ENCODE measurements around the gene RENBP.

The RENBP gene

GRCh38 chrX:153906126-153906917 is 38.1 kb downstream of the RENBP start:
- no peak overlapping the region for H3K18ac ChIP-seq (ENCODE audit: low read length)
- H3K4ac ChIP-seq (ENCODE audit: low read length), result no peak overlapping the region
- H3K23ac ChIP-seq (ENCODE audit: low read depth, low read length, poor library complexity), result no peak overlapping the region
- H3K9ac ChIP-seq (ENCODE audit: low read depth, low read length, poor library complexity), result no peak overlapping the region
- H3K4me1 ChIP-seq (ENCODE audit: control insufficient read depth in 2 of 2, insufficient read depth in 1 of 2, low read depth in 1 of 2, low read length in 2 of 2), result peaks cover 5 to 9% of the 10 kb centered on the region in 2 donors
- H3K27me3 ChIP-seq (ENCODE audit: control insufficient read depth in 3 of 3, insufficient read depth in 3 of 3, low read depth in 1 of 3, low read length in 3 of 3), result peaks cover 0 to 40% (median 0%) of the 10 kb centered on the region in 3 experiments
- H3K27ac ChIP-seq (replicated peaks; ENCODE audit: low read length), result no peak overlapping the region
- H2BK5ac ChIP-seq (ENCODE audit: low read length), result no peak overlapping the region
- H4K91ac ChIP-seq (ENCODE audit: low read depth, low read length, poor library complexity), result no peak overlapping the region
- DNase-seq (ENCODE audit: low spot score), result no peak
- H2AFZ ChIP-seq (ENCODE audit: low read length), result no peak overlapping the region
- H2BK12ac ChIP-seq (ENCODE audit: low read length), result no peak overlapping the region
- H2BK15ac ChIP-seq (ENCODE audit: low read length), result no peak overlapping the region
- H4K8ac ChIP-seq (ENCODE audit: low read depth, low read length), result no peak overlapping the region
- no peaks in the 10 kb centered on the region for H3K36me3 ChIP-seq (replicated peaks in 1 of 2; ENCODE audit: control insufficient read depth in 2 of 2, insufficient read depth in 2 of 2, low read length in 2 of 2)
- H3K4me3 ChIP-seq (ENCODE audit: low read length in 2 of 2), result no peak overlapping the region
- peak overlapping the region; percentile 37 for H2AK5ac ChIP-seq (ENCODE audit: low read depth, low read length)
- no peak overlapping the region for H2BK120ac ChIP-seq (ENCODE audit: low read depth, low read length)
- H3K4me2 ChIP-seq (ENCODE audit: insufficient read depth, low read length, poor library complexity, severe bottlenecking), result no peak overlapping the region
- no CpG with 5 or more reads among the region's 27 CpGs for WGBS, 2 donors (ENCODE audit: extremely low coverage in 2 of 2, insufficient read length in 2 of 2, insufficient replicate concordance in 1 of 2)
- no peaks in the 10 kb centered on the region for H3K79me1 ChIP-seq (ENCODE audit: low read depth, low read length)
- H3K9me3 ChIP-seq (replicated peaks in 1 of 2; ENCODE audit: control insufficient read depth in 2 of 2, insufficient read depth in 1 of 2, low read depth in 1 of 2, low read length in 2 of 2), result no peaks in the 10 kb centered on the region
- no peak overlapping the region for H3K14ac ChIP-seq (ENCODE audit: low read length)

- no peak overlapping the region for H2BK120ac ChIP-seq (ENCODE audit: low read depth, low read length)
- H2AK5ac ChIP-seq (ENCODE audit: low read depth, low read length), result peak overlapping the region; percentile 37
- H3K27me3 ChIP-seq (ENCODE audit: control insufficient read depth in 3 of 3, insufficient read depth in 3 of 3, low read depth in 1 of 3, low read length in 3 of 3), result peaks cover 0 to 38% (median 0%) of the 10 kb centered on the region in 3 experiments
- no peak overlapping the region for H3K9ac ChIP-seq (ENCODE audit: low read depth, low read length, poor library complexity)
- no peak overlapping the region for H3K4me2 ChIP-seq (ENCODE audit: insufficient read depth, low read length, poor library complexity, severe bottlenecking)
- H3K36me3 ChIP-seq (replicated peaks in 1 of 2; ENCODE audit: control insufficient read depth in 2 of 2, insufficient read depth in 2 of 2, low read length in 2 of 2), result no peaks in the 10 kb centered on the region
- H3K23ac ChIP-seq (ENCODE audit: low read depth, low read length, poor library complexity), result no peak overlapping the region
- no peak overlapping the region for H2BK12ac ChIP-seq (ENCODE audit: low read length)
- no peak overlapping the region for H3K27ac ChIP-seq (replicated peaks; ENCODE audit: low read length)
- no peak overlapping the region for H2BK15ac ChIP-seq (ENCODE audit: low read length)
- H4K8ac ChIP-seq (ENCODE audit: low read depth, low read length), result no peak overlapping the region
- H3K79me1 ChIP-seq (ENCODE audit: low read depth, low read length), result no peaks in the 10 kb centered on the region
- DNase-seq (ENCODE audit: low spot score), result no peak
- H3K4me1 ChIP-seq (ENCODE audit: control insufficient read depth in 2 of 2, insufficient read depth in 1 of 2, low read depth in 1 of 2, low read length in 2 of 2), result peaks cover 5 to 11% of the 10 kb centered on the region in 2 donors
- H3K4ac ChIP-seq (ENCODE audit: low read length), result no peak overlapping the region
- no peak overlapping the region for H3K14ac ChIP-seq (ENCODE audit: low read length)
- H3K18ac ChIP-seq (ENCODE audit: low read length), result no peak overlapping the region
- no peak overlapping the region for H3K4me3 ChIP-seq (ENCODE audit: low read length in 2 of 2)
- no CpG with 5 or more reads among the region's 32 CpGs for WGBS, 2 donors (ENCODE audit: extremely low coverage in 2 of 2, insufficient read length in 2 of 2, insufficient replicate concordance in 1 of 2)
- H4K91ac ChIP-seq (ENCODE audit: low read depth, low read length, poor library complexity), result no peak overlapping the region
- no peak overlapping the region for H2AFZ ChIP-seq (ENCODE audit: low read length)
- H2BK5ac ChIP-seq (ENCODE audit: low read length), result no peak overlapping the region
- no peaks in the 10 kb centered on the region for H3K9me3 ChIP-seq (replicated peaks in 1 of 2; ENCODE audit: control insufficient read depth in 2 of 2, insufficient read depth in 1 of 2, low read depth in 1 of 2, low read length in 2 of 2)
Observed at GRCh38 chrX:153905481-153906095, 38.9 kb downstream of the RENBP start.

- Histone ChIP-seq H3K4me2 (ENCODE audit: insufficient read depth, low read length, poor library complexity, severe bottlenecking) (no peak within 1 kb of the TSS), H2BK12ac (ENCODE audit: low read length) (no peak within 1 kb of the TSS), H3K27ac (replicated peaks; ENCODE audit: low read length) (no peak within 1 kb of the TSS), H3K14ac (ENCODE audit: low read length) (no peak within 1 kb of the TSS), H2AFZ (ENCODE audit: low read length) (peak within 1 kb of the TSS; percentile 21), H3K4me3 (ENCODE audit: low read length in 2 of 2) (no peak within 1 kb of the TSS), H3K4me1 (ENCODE audit: control insufficient read depth in 2 of 2, insufficient read depth in 1 of 2, low read depth in 1 of 2, low read length in 2 of 2) (peaks cover 5 to 12% of the 10 kb centered on the region in 2 donors), H3K9me3 (replicated peaks in 1 of 2; ENCODE audit: control insufficient read depth in 2 of 2, insufficient read depth in 1 of 2, low read depth in 1 of 2, low read length in 2 of 2) (no peaks in the 10 kb centered on the region), H3K27me3 (ENCODE audit: control insufficient read depth in 3 of 3, insufficient read depth in 3 of 3, low read depth in 1 of 3, low read length in 3 of 3) (peaks cover 0 to 38% (median 0%) of the 10 kb centered on the region in 3 experiments), H3K36me3 (replicated peaks in 1 of 2; ENCODE audit: control insufficient read depth in 2 of 2, insufficient read depth in 2 of 2, low read length in 2 of 2) (no peaks in the 10 kb centered on the region), H3K79me1 (ENCODE audit: low read depth, low read length) (no peaks in the 10 kb centered on the region), H2BK120ac (ENCODE audit: low read depth, low read length) (no peak within 1 kb of the TSS), H2BK5ac (ENCODE audit: low read length) (peak within 1 kb of the TSS; percentile 13), H3K23ac (ENCODE audit: low read depth, low read length, poor library complexity) (no peak within 1 kb of the TSS), H4K8ac (ENCODE audit: low read depth, low read length) (no peak within 1 kb of the TSS), H2AK5ac (ENCODE audit: low read depth, low read length) (no peak within 1 kb of the TSS), H3K18ac (ENCODE audit: low read length) (no peak within 1 kb of the TSS), H3K4ac (ENCODE audit: low read length) (no peak within 1 kb of the TSS), H4K91ac (ENCODE audit: low read depth, low read length, poor library complexity) (no peak within 1 kb of the TSS), H3K9ac (ENCODE audit: low read depth, low read length, poor library complexity) (peak within 1 kb of the TSS; percentile 44), H2BK15ac (ENCODE audit: low read length) (no peak within 1 kb of the TSS)
- no peak for DNase-seq (ENCODE audit: low spot score)
- WGBS, 2 donors (ENCODE audit: extremely low coverage in 2 of 2, insufficient read length in 2 of 2, insufficient replicate concordance in 1 of 2), result no CpG with 5 or more reads among the region's 26 CpGs
Observed at GRCh38 chrX:153903991-153904957, 40.2 kb downstream of the RENBP start, which contains the start of gene AVPR2. Gene AVPR2, plus strand, starts transcription at chrX:153904673. Its CDS starts 473 bp downstream, at chrX:153905146.

Data from neuronal stem cell (in vitro differentiated cells).